ENCODE results near the gene ST3GAL4. TPM values are rescaled to one million over a fixed set of nuclear protein-coding genes. Genes with fewer than 3 reads are reported as not detected.
"Not testable (repeated sequence)": the region's sequence is repeated elsewhere in the genome, so short reads cannot be mapped to it uniquely, and the experiment has no call there.

ST3GAL4 gene
- total RNA-seq, 1 donor from 2014 or later, result 39.2 TPM

- TF ChIP-seq, protein P1, sequence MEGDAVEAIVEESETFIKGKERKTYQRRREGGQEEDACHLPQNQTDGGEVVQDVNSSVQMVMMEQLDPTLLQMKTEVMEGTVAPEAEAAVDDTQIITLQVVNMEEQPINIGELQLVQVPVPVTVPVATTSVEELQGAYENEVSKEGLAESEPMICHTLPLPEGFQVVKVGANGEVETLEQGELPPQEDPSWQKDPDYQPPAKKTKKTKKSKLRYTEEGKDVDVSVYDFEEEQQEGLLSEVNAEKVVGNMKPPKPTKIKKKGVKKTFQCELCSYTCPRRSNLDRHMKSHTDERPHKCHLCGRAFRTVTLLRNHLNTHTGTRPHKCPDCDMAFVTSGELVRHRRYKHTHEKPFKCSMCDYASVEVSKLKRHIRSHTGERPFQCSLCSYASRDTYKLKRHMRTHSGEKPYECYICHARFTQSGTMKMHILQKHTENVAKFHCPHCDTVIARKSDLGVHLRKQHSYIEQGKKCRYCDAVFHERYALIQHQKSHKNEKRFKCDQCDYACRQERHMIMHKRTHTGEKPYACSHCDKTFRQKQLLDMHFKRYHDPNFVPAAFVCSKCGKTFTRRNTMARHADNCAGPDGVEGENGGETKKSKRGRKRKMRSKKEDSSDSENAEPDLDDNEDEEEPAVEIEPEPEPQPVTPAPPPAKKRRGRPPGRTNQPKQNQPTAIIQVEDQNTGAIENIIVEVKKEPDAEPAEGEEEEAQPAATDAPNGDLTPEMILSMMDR (IDR thresholded peaks at IDR 0.05), result no peak
- Histone ChIP-seq H3K27me3 (no peaks in the 10 kb centered on the region), H3K36me3 (no peaks in the 10 kb centered on the region), H3K4me3 (no peak overlapping the region), H3K9me3 (no peaks in the 10 kb centered on the region), H3K27ac (no peak overlapping the region), H3K4me1 (peaks cover 16% of the 10 kb centered on the region)
- DNase-seq, result no peak
- ATAC-seq, result no peak
- intact Hi-C loops (cut with DNase I), result no loop called here
These were observed 29.1 kb downstream of the ST3GAL4 start for GRCh38 chr11:126384449-126385070.

DNA sequence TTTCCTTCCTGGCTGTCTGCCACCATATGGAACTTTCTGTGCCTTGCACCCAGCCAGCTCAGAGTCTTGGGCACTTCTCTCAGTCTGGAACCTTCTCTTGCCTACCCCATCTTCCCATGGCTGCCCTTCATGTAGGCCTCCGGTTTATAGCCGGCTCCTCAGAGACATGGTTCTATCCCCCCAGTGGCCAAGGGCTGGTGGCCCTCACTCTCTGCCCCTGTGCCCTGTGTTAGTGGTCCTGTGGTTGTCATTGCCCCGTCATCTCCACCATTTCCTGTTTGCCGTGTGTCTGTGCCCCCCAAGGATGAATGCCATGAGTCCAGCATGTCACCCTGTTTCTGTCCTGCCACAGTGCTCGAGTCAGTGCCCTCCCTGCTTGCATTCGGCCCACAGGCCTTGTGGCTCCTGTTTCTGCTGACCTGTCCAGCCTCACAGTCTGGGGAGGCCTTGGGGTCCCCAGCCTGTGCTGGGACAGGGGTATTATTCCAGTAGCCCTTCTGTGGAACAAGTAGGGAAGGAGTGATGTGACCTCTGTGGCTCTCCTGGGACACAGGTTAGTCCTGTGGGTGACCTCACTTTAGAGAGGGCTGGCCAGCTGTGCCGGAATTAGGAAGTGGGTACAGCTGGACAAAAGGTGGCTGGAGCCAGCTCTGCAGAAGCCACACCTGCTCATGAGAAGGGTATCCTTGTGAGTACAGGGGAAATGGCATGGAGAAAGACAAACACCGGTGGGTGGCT lies 30.7 kb downstream of the ST3GAL4 start:
- H3K36me3 ChIP-seq, result no peaks in the 10 kb centered on the region
- no peak overlapping the region for H3K4me3 ChIP-seq
- H3K9me3 ChIP-seq, result no peaks in the 10 kb centered on the region
- peaks cover 16% of the 10 kb centered on the region for H3K4me1 ChIP-seq
- H3K27me3 ChIP-seq, result no peaks in the 10 kb centered on the region
- TF ChIP-seq, protein P1 (IDR thresholded peaks at IDR 0.05), result no peak
- no peak for DNase-seq
- intact Hi-C loops (cut with DNase I), result no loop called here
- peak overlapping the region; percentile 42 for H3K27ac ChIP-seq
- ATAC-seq, result no peak

GRCh38 chr11:126386729-126387071 lies 31.2 kb downstream of the ST3GAL4 start:
- ATAC-seq, result peak; percentile 67

GRCh38 chr11:126387857-126388256 lies 32.4 kb downstream of the ST3GAL4 start:
- Histone ChIP-seq H3K27me3 (no peaks in the 10 kb centered on the region), H3K9me3 (no peaks in the 10 kb centered on the region), H3K4me1 (peaks cover 26% of the 10 kb centered on the region), H3K27ac (no peak overlapping the region), H3K4me3 (no peak overlapping the region), H3K36me3 (no peaks in the 10 kb centered on the region)
- DNase-seq (no peak), ATAC-seq (no peak)
- TF ChIP-seq, protein P1 (IDR thresholded peaks at IDR 0.05), result no peak
- intact Hi-C loops (cut with DNase I), result no loop called here

More at GRCh38 chr11:126386729-126387071, 31.2 kb downstream of the ST3GAL4 start:
- H3K36me3 ChIP-seq; H3K4me3 ChIP-seq; H3K27me3 ChIP-seq; intact Hi-C loops (cut with DNase I); H3K9me3 ChIP-seq: not testable (repeated sequence)
- H3K4me1 ChIP-seq, result peaks cover 20% of the 10 kb centered on the region
- DNase-seq, result peak; percentile 73
- H3K27ac ChIP-seq, result peak overlapping the region; percentile 30

DNA sequence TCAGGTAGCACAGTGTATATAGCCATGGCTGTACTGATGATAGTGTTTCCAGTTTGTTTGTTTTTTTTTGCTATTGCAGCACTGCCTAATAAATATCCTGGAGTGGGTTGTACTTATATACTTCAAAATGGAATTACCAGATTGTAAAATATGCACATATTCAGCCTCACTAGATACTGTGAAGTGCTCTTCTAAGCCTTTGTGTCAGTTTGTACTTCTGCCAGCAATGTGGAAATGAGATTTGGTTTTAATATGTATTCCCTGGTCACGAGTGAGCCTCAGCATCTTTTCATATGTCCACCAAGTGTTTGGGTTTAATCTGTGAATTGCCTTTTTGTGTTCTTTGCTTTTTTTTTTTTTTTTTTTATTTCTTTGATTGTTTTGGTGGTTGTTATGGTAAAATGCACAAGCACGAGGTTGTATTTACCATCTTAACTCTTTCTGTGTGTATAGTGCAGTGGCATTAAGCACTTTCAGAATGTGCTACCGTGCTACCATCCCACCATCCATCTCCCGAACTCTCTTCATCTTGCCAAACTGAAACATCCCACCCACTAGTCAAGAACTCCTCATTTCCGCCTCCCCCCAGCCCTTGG lies 34.9 kb downstream of the ST3GAL4 start:
- Histone ChIP-seq H3K4me1 (peaks cover 29% of the 10 kb centered on the region), H3K9me3 (no peaks in the 10 kb centered on the region), H3K27me3 (no peaks in the 10 kb centered on the region), H3K36me3 (no peaks in the 10 kb centered on the region), H3K4me3 (no peak overlapping the region), H3K27ac (no peak overlapping the region)
- intact Hi-C loops (cut with DNase I), result no loop called here
- no peak for DNase-seq
- TF ChIP-seq, protein P1 (IDR thresholded peaks at IDR 0.05), result no peak
- no peak for ATAC-seq

DNA sequence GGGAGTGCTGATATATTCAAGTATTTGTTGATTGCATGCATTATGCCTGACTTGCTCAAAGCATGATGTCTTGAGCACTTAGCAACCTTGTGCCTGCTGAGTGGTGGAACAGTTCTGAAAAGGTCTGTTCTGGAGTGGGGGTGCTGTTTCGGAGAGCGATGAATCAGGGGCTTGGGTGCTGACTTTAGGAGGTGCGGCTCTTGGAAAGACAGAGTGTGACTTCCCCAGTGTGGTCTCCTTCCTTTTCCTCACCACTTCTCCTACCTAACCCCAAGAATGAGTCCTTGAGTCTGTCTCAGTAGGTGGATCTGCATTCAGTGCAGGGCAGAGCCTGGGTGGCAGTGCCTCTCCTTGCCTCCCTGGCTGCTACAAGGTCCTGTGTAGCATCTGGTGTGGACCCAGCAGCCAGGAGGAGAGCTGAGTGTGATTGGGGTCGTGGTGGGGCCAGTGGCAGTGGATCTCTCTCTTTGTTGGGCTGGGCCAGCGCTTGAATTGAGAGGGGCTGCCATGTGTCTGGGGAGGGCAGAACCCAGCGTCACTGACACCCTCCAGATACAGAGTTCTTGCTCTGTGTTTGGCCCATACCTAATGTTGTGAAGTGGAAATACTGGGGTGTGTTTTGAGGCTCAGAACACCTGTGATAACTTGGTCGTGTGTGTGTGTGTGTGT lies 35.9 kb downstream of the ST3GAL4 start:
- H3K9me3 ChIP-seq, result no peaks in the 10 kb centered on the region
- TF ChIP-seq, protein P1 (IDR thresholded peaks at IDR 0.05), result no peak
- no peaks in the 10 kb centered on the region for H3K27me3 ChIP-seq
- H3K4me3 ChIP-seq, result no peak overlapping the region
- ATAC-seq (no peak), DNase-seq (peak; percentile 35)
- no peak overlapping the region for H3K27ac ChIP-seq
- intact Hi-C loops (cut with DNase I), result no loop called here
- H3K4me1 ChIP-seq, result peaks cover 23% of the 10 kb centered on the region
- H3K36me3 ChIP-seq, result no peaks in the 10 kb centered on the region

All from upper lobe of right lung (tissue), 1 donor.